SU-DHL-6 (cell line): ENCODE results near the gene PLCXD1.
"Not testable (repeated sequence)": the region's sequence is repeated elsewhere in the genome, so short reads cannot be mapped to it uniquely, and the experiment has no call there.

Experiments
- CTCF ChIP-seq: fragments of 200-600 bp; sonication (generic); IDR thresholded peaks from one replicate; pipeline ENCODE4 v1.5.1; 2017; ENCODE audit warnings: antibody characterized with exemption, mild to moderate bottlenecking, low read length, moderate library complexity; ENCODE audit not compliant: insufficient read depth, poor library complexity, severe bottlenecking
- EZH2phosphoT487 ChIP-seq: fragments of 200-600 bp; sonication (generic), shearing (Covaris generic); conservative IDR thresholded peaks from 2 replicates; pipeline ENCODE4 v1.6.1; 2018; ENCODE audit warnings: mild to moderate bottlenecking, antibody characterized with exemption, low read length, moderate library complexity, mixed read lengths

GRCh38 chrX:232278-232655, 48.9 kb upstream of the PLCXD1 start:
- not testable (repeated sequence) for TF ChIP-seq CTCF, EZH2phosphoT487
